D721Med (cell line): ENCODE results near the gene PPAN.

Experiments used
- DNase-seq: peaks from one replicate; pipeline ENCODE4 v3.0.0; 2011; ENCODE audit warnings: low spot score; ENCODE audit not compliant: insufficient read length
- FAIRE-seq: peaks from 2 replicates; lab custom pipeline; 2011; peaks lifted over from hg19 to GRCh38; lab: Jason Lieb, UNC
- TF ChIP-seq, protein P1 (sequence below): IDR thresholded peaks from 2 replicates; pipeline ENCODE4 v1.5.1; 2012; ENCODE audit warnings: mild to moderate bottlenecking, control low read depth; ENCODE audit not compliant: insufficient read depth; ENCODE audit errors: missing control alignments

PPAN gene, protein sequence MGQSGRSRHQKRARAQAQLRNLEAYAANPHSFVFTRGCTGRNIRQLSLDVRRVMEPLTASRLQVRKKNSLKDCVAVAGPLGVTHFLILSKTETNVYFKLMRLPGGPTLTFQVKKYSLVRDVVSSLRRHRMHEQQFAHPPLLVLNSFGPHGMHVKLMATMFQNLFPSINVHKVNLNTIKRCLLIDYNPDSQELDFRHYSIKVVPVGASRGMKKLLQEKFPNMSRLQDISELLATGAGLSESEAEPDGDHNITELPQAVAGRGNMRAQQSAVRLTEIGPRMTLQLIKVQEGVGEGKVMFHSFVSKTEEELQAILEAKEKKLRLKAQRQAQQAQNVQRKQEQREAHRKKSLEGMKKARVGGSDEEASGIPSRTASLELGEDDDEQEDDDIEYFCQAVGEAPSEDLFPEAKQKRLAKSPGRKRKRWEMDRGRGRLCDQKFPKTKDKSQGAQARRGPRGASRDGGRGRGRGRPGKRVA

DNA sequence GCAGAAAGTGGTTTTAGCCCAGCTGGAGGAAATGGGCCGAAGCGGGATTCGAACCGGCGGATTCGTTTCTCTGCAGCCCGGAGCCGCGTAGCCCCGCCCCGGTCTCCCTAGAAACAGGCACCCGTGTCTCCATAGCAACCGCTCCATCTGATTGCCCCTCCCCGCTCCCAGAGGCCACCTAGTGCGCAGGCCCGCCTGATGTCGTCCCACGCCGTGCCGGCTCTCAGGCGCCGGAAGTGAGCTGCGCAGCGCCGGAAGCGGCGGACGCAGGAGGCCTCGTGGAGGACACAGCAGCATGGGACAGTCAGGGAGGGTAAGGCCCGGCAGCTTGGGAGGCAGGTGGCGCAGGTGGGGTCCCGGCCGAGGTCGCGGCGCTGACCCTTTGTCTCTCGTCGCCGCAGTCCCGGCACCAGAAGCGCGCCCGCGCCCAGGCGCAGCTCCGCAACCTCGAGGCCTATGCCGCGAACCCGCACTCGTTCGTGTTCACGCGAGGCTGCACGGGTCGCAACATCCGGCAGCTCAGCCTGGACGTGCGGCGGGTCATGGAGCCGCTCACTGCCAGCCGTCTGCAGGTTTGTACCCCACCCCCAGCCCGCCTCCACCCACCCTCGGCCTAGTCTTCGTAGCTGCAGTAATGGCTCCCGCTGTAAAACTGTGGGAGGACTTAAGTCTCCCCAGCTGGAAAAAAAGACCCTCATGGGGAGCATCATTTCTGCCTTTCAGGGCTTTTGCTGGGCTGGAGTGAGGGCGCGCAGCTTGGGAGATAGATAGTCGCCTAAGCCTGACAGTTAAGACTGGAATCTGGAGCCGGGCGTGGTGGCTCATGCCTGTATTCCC lies at the start of gene PPAN:
Gene PPAN, plus strand, starts transcription at position 263 of the 837 bp plus-strand sequence. Its CDS starts 33 bp downstream, at position 296.
- peak; percentile 99 for DNase-seq
- no peak for FAIRE-seq
- TF ChIP-seq, protein P1, sequence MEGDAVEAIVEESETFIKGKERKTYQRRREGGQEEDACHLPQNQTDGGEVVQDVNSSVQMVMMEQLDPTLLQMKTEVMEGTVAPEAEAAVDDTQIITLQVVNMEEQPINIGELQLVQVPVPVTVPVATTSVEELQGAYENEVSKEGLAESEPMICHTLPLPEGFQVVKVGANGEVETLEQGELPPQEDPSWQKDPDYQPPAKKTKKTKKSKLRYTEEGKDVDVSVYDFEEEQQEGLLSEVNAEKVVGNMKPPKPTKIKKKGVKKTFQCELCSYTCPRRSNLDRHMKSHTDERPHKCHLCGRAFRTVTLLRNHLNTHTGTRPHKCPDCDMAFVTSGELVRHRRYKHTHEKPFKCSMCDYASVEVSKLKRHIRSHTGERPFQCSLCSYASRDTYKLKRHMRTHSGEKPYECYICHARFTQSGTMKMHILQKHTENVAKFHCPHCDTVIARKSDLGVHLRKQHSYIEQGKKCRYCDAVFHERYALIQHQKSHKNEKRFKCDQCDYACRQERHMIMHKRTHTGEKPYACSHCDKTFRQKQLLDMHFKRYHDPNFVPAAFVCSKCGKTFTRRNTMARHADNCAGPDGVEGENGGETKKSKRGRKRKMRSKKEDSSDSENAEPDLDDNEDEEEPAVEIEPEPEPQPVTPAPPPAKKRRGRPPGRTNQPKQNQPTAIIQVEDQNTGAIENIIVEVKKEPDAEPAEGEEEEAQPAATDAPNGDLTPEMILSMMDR: no peak

DNA sequence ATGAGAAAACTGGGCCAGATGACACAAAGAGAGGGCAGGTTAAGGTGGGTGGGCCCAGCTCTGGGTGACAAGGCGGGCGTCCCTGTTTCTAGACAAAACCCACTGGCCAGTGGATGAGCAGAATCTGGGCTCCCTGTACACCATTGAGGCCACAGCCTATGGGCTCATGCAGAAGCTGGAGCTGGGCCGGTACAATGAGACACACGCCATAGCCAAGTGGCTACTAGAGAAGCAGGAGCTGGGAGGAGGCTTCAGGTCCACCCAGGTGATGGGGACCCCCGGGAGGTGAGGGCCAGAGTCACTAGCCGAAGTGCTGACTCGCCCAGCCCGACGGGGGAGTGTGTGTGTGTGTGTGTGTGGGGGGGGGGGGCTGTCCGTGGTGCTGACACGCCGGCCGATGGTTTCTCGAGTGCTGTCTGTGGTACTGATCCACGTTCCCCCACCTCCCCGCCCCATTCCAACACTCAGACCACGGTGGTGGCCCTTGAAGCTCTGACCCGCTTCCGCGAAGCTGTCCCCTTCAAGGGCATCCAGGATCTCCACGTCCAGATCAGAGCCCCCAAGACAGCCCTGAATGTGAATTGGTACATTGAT lies 44.3 kb upstream of the PPAN start:
- DNase-seq (no peak), FAIRE-seq (no peak)
- TF ChIP-seq, protein P1: no peak

DNA sequence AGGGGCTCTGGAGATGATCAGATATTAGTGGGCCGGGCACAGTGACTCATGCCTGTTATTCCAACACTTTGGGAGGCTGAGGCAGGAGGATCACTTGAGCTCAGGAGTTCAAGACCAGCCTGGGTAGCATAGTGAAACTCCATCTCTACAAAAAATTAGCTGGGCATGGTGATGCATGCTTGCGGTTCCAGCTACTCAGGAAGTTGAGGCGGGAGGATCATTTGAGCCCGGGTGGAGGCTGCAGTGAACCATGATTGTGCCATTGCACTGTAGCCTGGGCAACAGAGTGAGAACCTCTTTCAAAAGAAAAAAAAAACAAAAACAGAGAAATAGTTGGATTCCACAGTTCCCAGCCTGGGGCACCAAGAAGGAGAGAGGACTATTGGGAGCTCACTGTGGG lies 38.0 kb upstream of the PPAN start:
- DNase-seq: no peak
- no peak for FAIRE-seq

DNA sequence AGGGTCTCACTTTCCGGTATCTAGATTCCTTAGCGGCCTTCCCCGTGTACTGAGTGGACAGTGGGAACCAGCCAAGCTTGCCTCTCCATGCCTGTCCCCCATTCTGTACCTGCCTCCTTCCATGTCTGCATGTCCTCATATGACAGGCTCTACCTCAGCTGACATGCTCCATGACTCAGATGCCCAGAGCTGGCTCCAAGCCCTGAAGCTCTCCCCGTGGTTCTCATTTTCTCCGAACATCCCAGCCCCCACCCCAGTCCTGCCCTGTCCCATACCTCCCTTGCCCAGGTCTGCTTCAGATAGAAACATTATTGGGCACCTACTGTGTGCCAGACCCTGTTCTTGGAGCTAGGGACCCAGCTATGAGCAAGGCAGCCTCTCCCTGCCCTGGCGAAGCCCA lies 37.1 kb upstream of the PPAN start:
- DNase-seq (no peak), FAIRE-seq (no peak)
- TF ChIP-seq, protein P1: no peak

More for the DNA sequence above, 38.0 kb upstream of the PPAN start:
- TF ChIP-seq, protein P1: no peak

DNA sequence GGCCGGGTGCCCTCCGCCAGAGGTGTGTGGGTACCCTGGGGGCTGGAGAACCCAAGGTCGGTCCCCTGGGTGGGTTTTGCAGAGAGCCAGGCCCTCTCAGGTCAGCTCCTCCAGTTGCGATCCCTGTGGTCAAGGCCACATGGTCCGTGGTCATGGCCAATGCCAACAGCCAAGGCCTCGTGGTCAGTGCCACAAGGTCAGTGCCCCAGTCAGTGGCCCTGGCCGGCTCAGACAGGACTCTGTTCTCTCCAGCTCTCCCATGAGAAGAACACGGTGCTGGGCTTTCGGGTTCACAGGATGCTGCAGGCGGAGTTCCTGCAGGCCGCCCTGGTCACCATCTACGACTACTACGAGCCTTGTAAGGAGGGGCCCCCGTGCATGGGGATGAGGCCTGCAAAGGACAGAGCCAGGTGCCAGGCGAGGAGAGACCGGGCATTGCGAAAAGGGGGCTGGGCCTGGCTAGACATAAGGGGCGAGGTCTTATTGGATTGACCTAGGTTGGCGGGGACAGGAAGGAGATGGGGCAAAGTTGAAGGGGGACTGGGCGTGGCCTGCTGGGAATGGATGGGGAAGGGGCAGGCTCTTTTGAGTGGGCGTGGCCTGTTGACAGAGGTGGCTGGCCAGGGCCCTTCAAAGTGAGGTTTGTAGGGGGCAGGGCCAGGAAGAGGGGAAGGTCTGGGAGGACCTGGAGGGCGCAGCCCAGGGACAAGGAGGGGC lies 35.3 kb upstream of the PPAN start:
- no peak for DNase-seq
- no peak for FAIRE-seq
- TF ChIP-seq, protein P1: no peak

DNA sequence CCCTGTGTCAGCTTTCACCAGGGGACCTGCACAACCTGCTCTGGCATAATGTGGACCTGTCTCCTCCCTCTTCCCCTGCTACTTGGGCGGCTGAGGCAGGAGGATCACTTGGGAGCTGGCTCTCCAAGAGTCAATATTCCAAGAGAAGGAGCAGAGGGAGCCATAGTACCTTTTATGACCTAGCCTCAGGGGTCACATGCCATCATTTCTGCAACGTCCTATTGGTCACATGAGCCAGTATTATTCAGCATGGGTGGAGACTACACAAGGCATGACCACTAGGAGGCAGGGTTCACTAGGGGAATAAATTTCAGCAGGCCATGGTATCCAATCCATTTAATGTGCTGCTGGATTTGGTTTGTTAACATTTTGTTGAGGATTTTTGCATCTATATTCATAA lies 32.0 kb upstream of the PPAN start:
- no peak for DNase-seq
- no peak for FAIRE-seq
- TF ChIP-seq, protein P1: peak; percentile 29
